Right lobe of liver (tissue), 4 donors: ENCODE data around the gene GJC2.

Experiments used
- POLR2A ChIP-seq: fragments of 450-650 bp; IDR thresholded peaks from one replicate; pipeline ENCODE4 v1.6.1; 2017; ENCODE audit warnings: antibody characterized with exemption, mild to moderate bottlenecking
- TF ChIP-seq, protein P1 (sequence below), 4 donors: fragments of 200-600 bp in 3 of 4; fragments of 450-650 bp in 1 of 4; IDR thresholded peaks; one replicate each; pipeline versions ENCODE4 v1.5.1 to v1.8.0; 2016 to 2022; ENCODE audit warnings: antibody characterized with exemption in 4 of 4, mild to moderate bottlenecking in 2 of 4
- donor health status: DM: no; HTN: no; CAD: no.
- donor health status: DM: no; HTN: no; CAD: no.
- donor health status: DM: no; HTN: yes; CAD: no.

DNA sequence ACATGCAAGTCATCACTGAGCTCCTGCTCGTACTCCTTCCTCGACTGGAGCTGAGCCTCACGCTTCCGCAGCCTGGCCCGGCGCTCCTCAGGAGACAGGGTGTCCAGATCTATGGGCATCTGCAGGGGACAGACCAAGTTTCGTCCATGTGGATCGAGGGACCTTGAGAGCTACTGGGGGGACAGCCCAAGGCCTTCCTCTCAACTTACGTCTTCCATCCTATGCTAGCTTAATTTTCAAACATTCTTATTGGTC, 43.0 kb upstream of the GJC2 start:
- TF ChIP-seq POLR2A, result no peak
- TF ChIP-seq, protein P1, sequence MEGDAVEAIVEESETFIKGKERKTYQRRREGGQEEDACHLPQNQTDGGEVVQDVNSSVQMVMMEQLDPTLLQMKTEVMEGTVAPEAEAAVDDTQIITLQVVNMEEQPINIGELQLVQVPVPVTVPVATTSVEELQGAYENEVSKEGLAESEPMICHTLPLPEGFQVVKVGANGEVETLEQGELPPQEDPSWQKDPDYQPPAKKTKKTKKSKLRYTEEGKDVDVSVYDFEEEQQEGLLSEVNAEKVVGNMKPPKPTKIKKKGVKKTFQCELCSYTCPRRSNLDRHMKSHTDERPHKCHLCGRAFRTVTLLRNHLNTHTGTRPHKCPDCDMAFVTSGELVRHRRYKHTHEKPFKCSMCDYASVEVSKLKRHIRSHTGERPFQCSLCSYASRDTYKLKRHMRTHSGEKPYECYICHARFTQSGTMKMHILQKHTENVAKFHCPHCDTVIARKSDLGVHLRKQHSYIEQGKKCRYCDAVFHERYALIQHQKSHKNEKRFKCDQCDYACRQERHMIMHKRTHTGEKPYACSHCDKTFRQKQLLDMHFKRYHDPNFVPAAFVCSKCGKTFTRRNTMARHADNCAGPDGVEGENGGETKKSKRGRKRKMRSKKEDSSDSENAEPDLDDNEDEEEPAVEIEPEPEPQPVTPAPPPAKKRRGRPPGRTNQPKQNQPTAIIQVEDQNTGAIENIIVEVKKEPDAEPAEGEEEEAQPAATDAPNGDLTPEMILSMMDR (IDR thresholded peaks at IDR 0.05), result no peak
